H1 (cell line): ENCODE results near the gene DAZL. TPM values are rescaled to one million over a fixed set of nuclear protein-coding genes. Genes with fewer than 3 reads are reported as not detected.

Experiments used
- CTCF ChIA-PET: fragments of 300-600 bp; sonication (Branson Sonifier 250); formaldehyde crosslinking; loops from one replicate; lab custom pipeline; 2021; ENCODE audit not compliant: partially characterized antibody; lab: Charles Lee
- POLR2A ChIA-PET: fragments of 300-600 bp; sonication (Branson Sonifier 250); formaldehyde crosslinking; loops from one replicate; lab custom pipeline; 2021; ENCODE audit warnings: inconsistent platforms; ENCODE audit not compliant: partially characterized antibody; lab: Charles Lee
- DNase-seq, 2 experiments: peaks; one replicate each; pipeline versions ENCODE4 v3.0.0 to v3.0.0-alpha.2; 2010 to 2022; ENCODE audit warnings: low spot score in 2 of 2, low read depth in 1 of 2, mixed read lengths in 1 of 2
- FAIRE-seq: peaks from 2 replicates; lab custom pipeline; 2011; peaks lifted over from hg19 to GRCh38; lab: Jason Lieb, UNC
- H2AFZ ChIP-seq: 2 replicates; pipeline ENCODE4 v1.8.1; 2012; ENCODE audit warnings: low read length, inconsistent platforms
- H2AK5ac ChIP-seq: 2 replicates; pipeline ENCODE4 v1.6.1; 2013; ENCODE audit warnings: low read depth, low read length
- H2BK120ac ChIP-seq: replicated peaks from 2 replicates; pipeline ENCODE3; 2013; ENCODE audit warnings: low read depth, low read length, inconsistent platforms
- H2BK12ac ChIP-seq: 2 replicates; pipeline ENCODE4 v1.6.1; 2013; ENCODE audit warnings: low read depth, low read length
- H2BK15ac ChIP-seq: 2 replicates; pipeline ENCODE4 v1.6.1; 2013; ENCODE audit warnings: low read length
- H2BK20ac ChIP-seq: 2 replicates; pipeline ENCODE4 v1.6.1; 2013; ENCODE audit warnings: low read length
- H2BK5ac ChIP-seq: 2 replicates; pipeline ENCODE4 v1.6.1; 2013; ENCODE audit warnings: low read depth, low read length
- H3K14ac ChIP-seq: 2 replicates; pipeline ENCODE4 v1.6.1; 2013; ENCODE audit warnings: inconsistent platforms; ENCODE audit not compliant: insufficient read length
- H3K18ac ChIP-seq: 2 replicates; pipeline ENCODE4 v1.6.1; 2013; ENCODE audit warnings: low read length; ENCODE audit errors: extremely low read depth
- H3K23ac ChIP-seq: 2 replicates; pipeline ENCODE4 v1.6.1; 2013; ENCODE audit warnings: inconsistent platforms; ENCODE audit not compliant: insufficient read length
- H3K23me2 ChIP-seq: 2 replicates; pipeline ENCODE4 v1.6.1; 2013; ENCODE audit warnings: low read depth, low read length
- H3K27ac ChIP-seq: 2 replicates; pipeline ENCODE4 v1.6.1; 2011; ENCODE audit warnings: low read depth, low read length, inconsistent platforms
- H3K27me3 ChIP-seq, 4 experiments: replicated peaks in 1 of 4; 1 replicate in 1 of 4; 2 replicates in 3 of 4; pipeline versions ENCODE4 v1.6.1 to v1.8.1; 2011 to 2013; ENCODE audit warnings: low read length in 3 of 4, mild to moderate bottlenecking in 3 of 4, inconsistent platforms in 2 of 4, mixed read lengths in 2 of 4, moderate library complexity in 1 of 4; ENCODE audit not compliant: control insufficient read depth in 3 of 4, insufficient read depth in 3 of 4; ENCODE audit errors: extremely low read depth in 1 of 4
- H3K36me3 ChIP-seq, 4 experiments: 2 replicates each; pipeline versions ENCODE4 v1.6.1 to v1.8.1; 2011 to 2013; ENCODE audit warnings: mild to moderate bottlenecking in 4 of 4, low read length in 3 of 4, moderate library complexity in 2 of 4, control low read depth in 1 of 4, inconsistent platforms in 1 of 4; ENCODE audit not compliant: insufficient read depth in 4 of 4, control insufficient read depth in 2 of 4
- H3K4ac ChIP-seq: replicated peaks from 2 replicates; pipeline ENCODE3; 2013; ENCODE audit warnings: low read length, low read depth, mixed read lengths, inconsistent platforms; ENCODE audit not compliant: insufficient read length
- H3K4me1 ChIP-seq, 4 experiments: replicated peaks in 1 of 4; 1 replicate in 1 of 4; 2 replicates in 3 of 4; pipeline versions ENCODE4 v1.6.1 to v1.8.1; 2011 to 2013; ENCODE audit warnings: low read length in 3 of 4, inconsistent platforms in 2 of 4, mixed read lengths in 1 of 4; ENCODE audit not compliant: insufficient read depth in 4 of 4, control insufficient read depth in 3 of 4
- H3K4me2 ChIP-seq, 2 experiments: 2 replicates each; pipeline versions ENCODE4 v1.6.1 to v1.8.1; 2011 to 2013; ENCODE audit warnings: low read depth in 2 of 2, low read length in 2 of 2, control low read depth in 1 of 2, inconsistent platforms in 1 of 2, mild to moderate bottlenecking in 1 of 2; ENCODE audit not compliant: insufficient read depth in 1 of 2
- H3K4me3 ChIP-seq, 4 experiments: fragments of 200-600, 300-600 bp in 1 of 4; sonication (generic), shearing (Covaris generic), sonication (Bioruptor Twin) in 1 of 4; 2 replicates each; pipeline versions ENCODE4 v1.5.1 to v1.8.1; 2011 to 2016; ENCODE audit warnings: low read length in 4 of 4, low read depth in 3 of 4, control low read depth in 2 of 4, inconsistent platforms in 2 of 4, mild to moderate bottlenecking in 2 of 4, mixed read lengths in 1 of 4, moderate library complexity in 1 of 4; ENCODE audit not compliant: insufficient read depth in 2 of 4; ENCODE audit errors: extremely low read depth in 1 of 4
- H3K56ac ChIP-seq: replicated peaks from 2 replicates; pipeline ENCODE3; 2013; ENCODE audit warnings: low read depth, mild to moderate bottlenecking, mixed read lengths, low read length, inconsistent platforms; ENCODE audit not compliant: insufficient read length
- H3K79me1 ChIP-seq: 2 replicates; pipeline ENCODE4 v1.6.1; 2013; ENCODE audit warnings: low read depth, low read length, control low read depth
- H3K79me2 ChIP-seq, 2 experiments: 2 replicates each; pipeline versions ENCODE4 v1.6.1 to v1.8.1; 2012 to 2013; ENCODE audit warnings: low read length in 2 of 2, mild to moderate bottlenecking in 2 of 2, inconsistent platforms in 1 of 2; ENCODE audit not compliant: insufficient read depth in 2 of 2, control insufficient read depth in 1 of 2
- H3K9ac ChIP-seq, 4 experiments: replicated peaks in 1 of 4; 1 replicate in 1 of 4; 2 replicates in 3 of 4; pipeline versions ENCODE4 v1.6.1 to v1.8.1; 2011 to 2013; ENCODE audit warnings: low read depth in 3 of 4, low read length in 3 of 4, control low read depth in 2 of 4, mild to moderate bottlenecking in 2 of 4, moderate library complexity in 2 of 4, inconsistent platforms in 1 of 4; ENCODE audit errors: extremely low read depth in 1 of 4
- H3K9me3 ChIP-seq, 2 experiments: 2 replicates each; pipeline versions ENCODE4 v1.6.1 to v1.8.1; 2012 to 2013; ENCODE audit warnings: mild to moderate bottlenecking in 2 of 2, moderate library complexity in 2 of 2, control low read depth in 1 of 2, inconsistent platforms in 1 of 2, low read depth in 1 of 2, low read length in 1 of 2, mixed read lengths in 1 of 2; ENCODE audit not compliant: insufficient read depth in 2 of 2
- H4K20me1 ChIP-seq, 2 experiments: replicated peaks in 1 of 2; 2 replicates each; pipeline versions ENCODE3 to v1.8.1; 2011 to 2013; ENCODE audit warnings: inconsistent platforms in 2 of 2, low read length in 2 of 2, mild to moderate bottlenecking in 1 of 2; ENCODE audit not compliant: insufficient read depth in 2 of 2, control insufficient read depth in 1 of 2
- H4K5ac ChIP-seq: 2 replicates; pipeline ENCODE4 v1.6.1; 2013; ENCODE audit warnings: low read length, low read depth, mixed read lengths, inconsistent platforms; ENCODE audit not compliant: insufficient read length
- H4K8ac ChIP-seq: 2 replicates; pipeline ENCODE4 v1.8.0; 2013; ENCODE audit warnings: mild to moderate bottlenecking, moderate library complexity, low read length, inconsistent platforms; ENCODE audit not compliant: insufficient read depth; ENCODE audit errors: extremely low read depth
- H4K91ac ChIP-seq: replicated peaks from 2 replicates; pipeline ENCODE3; 2013; ENCODE audit warnings: low read length, mixed read lengths, inconsistent platforms; ENCODE audit not compliant: insufficient read length
- SIRT6 ChIP-seq: IDR thresholded peaks from one replicate; pipeline ENCODE4 v1.7.1; 2012; ENCODE audit warnings: low read length, inconsistent platforms
- WGBS, 2 experiments: shearing (Covaris generic) in 1 of 2; methylation state at CpG; one replicate each; pipeline versions ENCODE4 v1.1.6 to v1.1.7; 2013 to 2015; ENCODE audit warnings: low lambda C conversion rate in 2 of 2, mixed read lengths in 2 of 2, inconsistent platforms in 1 of 2, low coverage in 1 of 2, missing lambda C conversion rate in 1 of 2; ENCODE audit not compliant: insufficient replicate concordance in 2 of 2, insufficient coverage in 1 of 2, insufficient read length in 1 of 2; ENCODE audit errors: extremely low coverage in 1 of 2, missing lambda C conversion rate in 1 of 2; 5-methylcytosine and 5-hydroxymethylcytosine counted together
- polyA plus RNA-seq, 7 experiments: library from polyadenylated mRNA; depleted of rRNA in 3 of 7; stranded (reverse) in 5 of 7; unstranded in 2 of 7; fragments of >200 nt in 5 of 7; fragments of 200-250 nt in 2 of 7; gene quantifications; 1 replicate in 5 of 7; 2 replicates in 1 of 7; 4 replicates in 1 of 7; pipeline versions ENCODE4 v1.2.1 to v1.2.3, GENCODE V29; 2011 to 2013; ENCODE audit warnings: missing spikeins in 2 of 7, mixed read lengths in 2 of 7
- total RNA-seq: library from RNA; stranded (reverse); fragmentation: NEBNext Ultra II Directional; extraction: Animal tissue kit (Norgen Biotek cat#: 25700); gene quantifications from 2 replicates; pipeline ENCODE4 v1.2.1, GENCODE V29; 2021

DAZL gene
- total and polyA plus RNA-seq, 2 of the 8 experiments (the other 6 are each of a cell fraction or from before 2014, with no cell fraction given), result 3.4 to 5.9 TPM

DNA sequence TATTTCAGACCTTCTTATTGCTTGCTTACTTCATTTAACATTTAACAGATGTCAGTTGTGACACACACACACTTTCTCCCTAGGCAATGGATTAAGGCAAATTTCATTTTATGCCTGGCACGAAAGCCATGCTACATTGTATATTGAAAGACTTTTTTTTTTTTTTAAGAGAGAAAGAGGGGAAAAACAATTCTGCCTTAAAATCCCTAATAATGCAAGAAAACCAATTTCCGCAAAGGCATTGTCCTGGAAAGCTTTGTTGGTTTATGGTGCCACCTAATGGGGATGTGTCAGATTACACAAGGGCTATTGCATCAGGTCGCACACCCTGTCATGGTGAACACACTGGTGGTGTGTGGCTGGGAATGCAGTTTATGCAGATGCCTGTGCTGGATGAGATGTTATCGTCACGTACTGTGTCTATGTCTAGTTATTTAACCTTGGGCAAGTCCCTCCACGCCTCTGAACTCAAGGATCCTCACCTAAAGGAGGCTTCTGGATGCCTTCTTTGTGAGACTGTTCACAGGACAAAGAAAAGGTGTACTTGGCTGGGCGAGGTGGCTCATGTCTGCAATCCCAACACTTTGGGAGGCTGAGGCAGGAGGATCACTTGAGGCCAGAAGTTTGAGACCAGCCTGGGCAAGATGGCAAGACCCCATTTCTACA is 54.4 kb downstream of the DAZL start:
- Histone ChIP-seq H4K8ac (peak overlapping the region; percentile 66; the same call in 1 of the 2 replicates), H3K14ac (no peak overlapping the region), H3K18ac (peak overlapping the region; percentile 72; the same call in 1 of the 2 replicates), H3K23me2 (no peaks in the 10 kb centered on the region), H3K23ac (no peak overlapping the region), H2BK120ac (no peak overlapping the region), H2BK5ac (peak overlapping the region; percentile 55; the same call in 1 of the 2 replicates), H3K36me3 (peaks cover 0 to 2% (median under 1%) of the 10 kb centered on the region in 4 experiments; a peak in 2 of 8 replicates), H2AK5ac (no peak overlapping the region), H3K4me2 (peak overlapping the region; percentile 10 to 55; a peak in 2 of 4 replicates), H4K20me1 (no peaks in the 10 kb centered on the region), H3K79me2 (no peaks in the 10 kb centered on the region), H3K56ac (no peak overlapping the region), H2BK20ac (peak overlapping the region; percentile 96; the same call in 1 of the 2 replicates), H3K9me3 (no peaks in the 10 kb centered on the region), H4K91ac (peak overlapping the region; percentile 98), H2BK15ac (0 out of 2 replicates have a peak overlapping the region, but pooled peaks have one; percentile 25), H3K9ac (peak overlapping the region in 1 of 4 experiments; percentile 52; a peak in 2 of 7 replicates), H3K4me3 (peak overlapping the region in 1 of 4 experiments; percentile 27; a peak in 2 of 8 replicates), H3K4me1 (peaks cover 0 to 4% (median 2%) of the 10 kb centered on the region in 4 experiments; a peak in 4 of 7 replicates), H3K79me1 (no peaks in the 10 kb centered on the region), H4K5ac (no peak overlapping the region), H3K27me3 (no peaks in the 10 kb centered on the region), H3K4ac (peak overlapping the region; percentile 99), H2AFZ (peak overlapping the region; percentile 100), H3K27ac (no peak overlapping the region), H2BK12ac (peak overlapping the region; percentile 99)
- ChIA-PET CTCF (interaction anchor here (0.6 to 3.6 kb wide), 39 partner anchors 14 to 821 kb away, joined by 3 to 30 read pairs (median 4); no protein-coding TSS in a partner anchor), POLR2A (interaction anchor here (0.6 to 1.8 kb wide), 10 partner anchors 9 to 286 kb away, joined by 3 to 8 read pairs (median 4); partner anchors contain the start of genes DPH3 and OXNAD1)
- FAIRE-seq (peak; percentile 94), DNase-seq (peak; percentile 36 to 87)
- 22% methylated on average over 7 of the region's 7 CpGs; no CpG with 5 or more reads in 1 of the 2 experiments for WGBS, 2 experiments
- no peak for TF ChIP-seq SIRT6
